GM23338 (cell line): ENCODE measurements around the gene RGP1. TPM values are rescaled to one million over a fixed set of nuclear protein-coding genes. Genes with fewer than 3 reads are reported as not detected.

Experiments used
- ATAC-seq: fragments of 200-7000 bp; cut with Tn5 transposase; 3 replicates; pipeline ENCODE4 v1.9.1; 2020
- DNase-seq: peaks from one replicate; pipeline ENCODE4 v3.0.0-alpha.2; 2015; ENCODE audit warnings: low spot score
- H2AFZ ChIP-seq: fragments of 200-600 bp; sonication (generic); 2 replicates; pipeline ENCODE4 v1.8.0; 2016; ENCODE audit warnings: antibody characterized with exemption, mild to moderate bottlenecking, moderate library complexity
- H3F3A ChIP-seq: fragments of 200-600 bp; sonication (generic); replicated peaks from 2 replicates; pipeline ENCODE4 v1.8.0; 2017; ENCODE audit warnings: antibody characterized with exemption, mixed run types, low read depth
- H3K27ac ChIP-seq: fragments of 200-600 bp; sonication (generic); 2 replicates; pipeline ENCODE4 v1.6.1; 2016; ENCODE audit warnings: low read depth
- H3K27me3 ChIP-seq: fragments of 200-600 bp; sonication (generic); 2 replicates; pipeline ENCODE4 v1.8.0; 2016; ENCODE audit warnings: mild to moderate bottlenecking, mixed run types, moderate library complexity; ENCODE audit not compliant: insufficient read depth
- H3K36me3 ChIP-seq: fragments of 200-600 bp; sonication (generic); 2 replicates; pipeline ENCODE4 v1.8.0; 2016; ENCODE audit warnings: mild to moderate bottlenecking; ENCODE audit not compliant: insufficient read depth
- H3K4me1 ChIP-seq: fragments of 200-600 bp; sonication (generic); 2 replicates; pipeline ENCODE4 v1.8.0; 2016; ENCODE audit warnings: mild to moderate bottlenecking, moderate library complexity; ENCODE audit not compliant: insufficient read depth
- H3K4me2 ChIP-seq: fragments of 200-600 bp; sonication (generic); 2 replicates; pipeline ENCODE4 v1.7.1; 2017; ENCODE audit warnings: mixed run types
- H3K4me3 ChIP-seq: fragments of 200-600 bp; sonication (generic); 2 replicates; pipeline ENCODE4 v1.6.1; 2016; ENCODE audit warnings: mixed run types
- H3K79me2 ChIP-seq: fragments of 200-600 bp; sonication (generic); replicated peaks from 2 replicates; pipeline ENCODE4 v1.8.0; 2017; ENCODE audit warnings: mild to moderate bottlenecking; ENCODE audit not compliant: insufficient read depth
- H3K9me2 ChIP-seq: fragments of 200-600 bp; sonication (generic); 2 replicates; pipeline ENCODE4 v1.8.0; 2017; ENCODE audit not compliant: insufficient read depth
- H4K20me1 ChIP-seq: fragments of 200-600 bp; sonication (generic); replicated peaks from 2 replicates; pipeline ENCODE4 v1.8.0; 2017; ENCODE audit warnings: mild to moderate bottlenecking; ENCODE audit not compliant: insufficient read depth
- H3K27ac Mint-ChIP-seq: 2 replicates; pipeline ENCODE4 v1.8.0; 2020; ENCODE audit warnings: inconsistent platforms, mild to moderate bottlenecking, moderate library complexity, mixed read lengths
- H3K27me3 Mint-ChIP-seq: 3 replicates; pipeline ENCODE4 v1.8.0; 2022; ENCODE audit warnings: low read depth, mild to moderate bottlenecking, moderate library complexity, mixed read lengths, inconsistent platforms; ENCODE audit not compliant: insufficient read depth, poor library complexity
- H3K36me3 Mint-ChIP-seq: 3 replicates; pipeline ENCODE4 v1.8.0; 2021; ENCODE audit warnings: low read depth, mild to moderate bottlenecking, inconsistent platforms, moderate library complexity, mixed read lengths
- H3K4me1 Mint-ChIP-seq: 3 replicates; pipeline ENCODE4 v1.8.0; 2020; ENCODE audit warnings: mild to moderate bottlenecking, inconsistent platforms, mixed read lengths
- H3K4me3 Mint-ChIP-seq: 3 replicates; pipeline ENCODE4 v1.8.0; 2021; ENCODE audit warnings: moderate library complexity, mild to moderate bottlenecking, inconsistent platforms, mixed read lengths
- H3K9me3 Mint-ChIP-seq: 3 replicates; pipeline ENCODE4 v1.8.0; 2020; ENCODE audit warnings: moderate library complexity, mild to moderate bottlenecking, inconsistent platforms, mixed read lengths
- CREB1 ChIP-seq: fragments of 250-450 bp; sonication (Bioruptor Pico); IDR thresholded peaks from 2 replicates; pipeline ENCODE4 v1.5.0; 2020; ENCODE audit warnings: low read depth, mild to moderate bottlenecking, moderate library complexity
- ETS1 ChIP-seq: IDR thresholded peaks from 2 replicates; pipeline ENCODE4 v1.6.1; 2016; ENCODE audit warnings: antibody characterized with exemption
- EZH2 ChIP-seq: fragments of 200-600 bp; sonication (generic); IDR thresholded peaks from one replicate; pipeline ENCODE4 v1.8.0; 2017; ENCODE audit warnings: antibody characterized with exemption, mild to moderate bottlenecking, low read depth; ENCODE audit not compliant: unreplicated experiment
- EZH2phosphoT487 ChIP-seq: fragments of 200-600 bp; sonication (generic); IDR thresholded peaks from one replicate; pipeline ENCODE4 v1.8.1; 2018; ENCODE audit warnings: antibody characterized with exemption; ENCODE audit not compliant: unreplicated experiment
- JUNB ChIP-seq: IDR thresholded peaks from one replicate; pipeline ENCODE4 v1.6.1; 2016; ENCODE audit warnings: antibody characterized with exemption; ENCODE audit not compliant: unreplicated experiment
- NANOG ChIP-seq: IDR thresholded peaks from 2 replicates; pipeline ENCODE4 v1.6.1; 2016; ENCODE audit warnings: antibody characterized with exemption, borderline replicate concordance
- POLR2AphosphoS5 ChIP-seq: IDR thresholded peaks from 2 replicates; pipeline ENCODE4 v1.6.1; 2016; ENCODE audit warnings: antibody characterized with exemption, low read depth
- STAT1 ChIP-seq: IDR thresholded peaks from one replicate; pipeline ENCODE4 v1.6.1; 2016; ENCODE audit warnings: antibody characterized with exemption; ENCODE audit not compliant: unreplicated experiment
- ZNF114 ChIP-seq: fragments of 250-450 bp; sonication (Bioruptor Pico); IDR thresholded peaks from 2 replicates; pipeline ENCODE4 v1.5.0; 2020; ENCODE audit warnings: mild to moderate bottlenecking, moderate library complexity
- ZNF331 ChIP-seq: fragments of 250-450 bp; sonication (Bioruptor Pico); IDR thresholded peaks from 2 replicates; pipeline ENCODE4 v1.5.0; 2020; ENCODE audit warnings: low read depth, mild to moderate bottlenecking, moderate library complexity
- polyA plus RNA-seq: library from polyadenylated mRNA; unstranded; fragments of >200 nt; fragmentation: Nextera tagmentation; extraction: Ambion mirVana; gene quantifications from 2 replicates; pipeline ENCODE4 v1.2.1, GENCODE V29; 2016
- total RNA-seq: library from RNA; depleted of rRNA; stranded (reverse); fragments of >200 nt; shearing (Covaris generic); gene quantifications from 2 replicates; pipeline ENCODE4 v1.2.3, GENCODE V29; 2014
- TF ChIP-seq, protein P1 (sequence below), 2 experiments: fragments of 200-600 bp in 1 of 2; sonication (generic) in 1 of 2; conservative IDR thresholded peaks; 2 replicates each; pipeline versions ENCODE4 v1.5.1 to v1.6.1; 2016 to 2017; ENCODE audit warnings: antibody characterized with exemption in 2 of 2, low read depth in 2 of 2, mild to moderate bottlenecking in 2 of 2, moderate library complexity in 1 of 2
- TF ChIP-seq, protein P2 (sequence below): fragments of 250-450 bp; sonication (Bioruptor Pico); IDR thresholded peaks from 2 replicates; pipeline ENCODE4 v1.5.0; 2020; ENCODE audit warnings: mild to moderate bottlenecking, moderate library complexity
- TF ChIP-seq, protein P3 (sequence below): IDR thresholded peaks from one replicate; pipeline ENCODE4 v1.6.1; 2018; ENCODE audit warnings: antibody characterized with exemption; ENCODE audit not compliant: unreplicated experiment

RGP1 gene
- total and polyA plus RNA-seq, 2 experiments from 2014 or later: 2.8 to 16.0 TPM

DNA sequence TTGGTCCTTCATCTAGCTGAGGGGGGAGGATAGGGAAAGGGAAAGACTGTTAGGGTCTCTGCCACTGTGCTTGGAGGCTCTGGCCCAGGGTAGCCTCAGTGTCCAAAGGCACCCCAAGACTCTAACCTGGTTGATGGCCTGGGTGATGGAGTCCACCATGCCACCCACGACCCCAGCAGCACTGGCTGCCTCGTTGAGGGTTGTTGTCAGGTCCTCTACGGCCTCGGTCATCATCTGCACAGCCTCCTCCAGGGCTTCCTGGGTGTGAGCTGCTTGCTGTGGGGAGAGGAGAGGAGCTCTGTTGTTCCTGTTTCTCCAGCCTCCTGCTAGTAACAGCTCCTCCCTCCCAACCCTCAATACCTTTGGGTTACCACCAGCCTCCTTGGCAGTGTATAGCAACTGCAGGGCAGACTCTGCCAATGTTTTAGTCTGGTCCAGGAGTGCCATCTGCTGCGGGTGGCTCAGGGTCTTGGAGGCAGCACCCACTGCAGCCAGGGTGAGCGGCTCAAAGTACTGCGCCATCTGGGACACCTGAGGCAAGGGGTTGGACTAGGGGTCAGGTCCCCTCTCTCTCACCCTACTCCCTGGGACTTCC lies 43.2 kb upstream of the RGP1 start:
- no peak for DNase-seq
- Mint-ChIP-seq H3K27ac (no peak overlapping the region), H3K4me1 (no peaks in the 10 kb centered on the region), H3K4me3 (no peak overlapping the region), H3K9me3 (no peaks in the 10 kb centered on the region), H3K36me3 (peaks cover 50% of the 10 kb centered on the region), H3K27me3 (peaks cover 6% of the 10 kb centered on the region)
- no peak overlapping the region for H3K4me3 ChIP-seq
- H3F3A ChIP-seq: no peaks in the 10 kb centered on the region
- H3K27me3 ChIP-seq: no peaks in the 10 kb centered on the region
- no peak overlapping the region for H2AFZ ChIP-seq
- ATAC-seq: no peak
- no peaks in the 10 kb centered on the region for H3K9me2 ChIP-seq
- no peaks in the 10 kb centered on the region for H3K79me2 ChIP-seq
- H3K4me2 ChIP-seq: no peak overlapping the region
- no peaks in the 10 kb centered on the region for H4K20me1 ChIP-seq
- H3K36me3 ChIP-seq: peaks cover 30% of the 10 kb centered on the region
- no peak overlapping the region for H3K27ac ChIP-seq
- TF ChIP-seq EZH2phosphoT487 (no peak), NANOG (no peak), CREB1 (CRISPR knock-in tag) (no peak), STAT1 (no peak), ETS1 (no peak), ZNF114 (CRISPR knock-in tag) (no peak), POLR2AphosphoS5 (no peak), ZNF331 (CRISPR knock-in tag) (no peak), JUNB (no peak), EZH2 (no peak)
- TF ChIP-seq, protein P1, sequence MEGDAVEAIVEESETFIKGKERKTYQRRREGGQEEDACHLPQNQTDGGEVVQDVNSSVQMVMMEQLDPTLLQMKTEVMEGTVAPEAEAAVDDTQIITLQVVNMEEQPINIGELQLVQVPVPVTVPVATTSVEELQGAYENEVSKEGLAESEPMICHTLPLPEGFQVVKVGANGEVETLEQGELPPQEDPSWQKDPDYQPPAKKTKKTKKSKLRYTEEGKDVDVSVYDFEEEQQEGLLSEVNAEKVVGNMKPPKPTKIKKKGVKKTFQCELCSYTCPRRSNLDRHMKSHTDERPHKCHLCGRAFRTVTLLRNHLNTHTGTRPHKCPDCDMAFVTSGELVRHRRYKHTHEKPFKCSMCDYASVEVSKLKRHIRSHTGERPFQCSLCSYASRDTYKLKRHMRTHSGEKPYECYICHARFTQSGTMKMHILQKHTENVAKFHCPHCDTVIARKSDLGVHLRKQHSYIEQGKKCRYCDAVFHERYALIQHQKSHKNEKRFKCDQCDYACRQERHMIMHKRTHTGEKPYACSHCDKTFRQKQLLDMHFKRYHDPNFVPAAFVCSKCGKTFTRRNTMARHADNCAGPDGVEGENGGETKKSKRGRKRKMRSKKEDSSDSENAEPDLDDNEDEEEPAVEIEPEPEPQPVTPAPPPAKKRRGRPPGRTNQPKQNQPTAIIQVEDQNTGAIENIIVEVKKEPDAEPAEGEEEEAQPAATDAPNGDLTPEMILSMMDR (conservative IDR thresholded peaks at IDR 0.05; ENCODE audit: low read depth in 2 of 2): no peak
- TF ChIP-seq, protein P2, sequence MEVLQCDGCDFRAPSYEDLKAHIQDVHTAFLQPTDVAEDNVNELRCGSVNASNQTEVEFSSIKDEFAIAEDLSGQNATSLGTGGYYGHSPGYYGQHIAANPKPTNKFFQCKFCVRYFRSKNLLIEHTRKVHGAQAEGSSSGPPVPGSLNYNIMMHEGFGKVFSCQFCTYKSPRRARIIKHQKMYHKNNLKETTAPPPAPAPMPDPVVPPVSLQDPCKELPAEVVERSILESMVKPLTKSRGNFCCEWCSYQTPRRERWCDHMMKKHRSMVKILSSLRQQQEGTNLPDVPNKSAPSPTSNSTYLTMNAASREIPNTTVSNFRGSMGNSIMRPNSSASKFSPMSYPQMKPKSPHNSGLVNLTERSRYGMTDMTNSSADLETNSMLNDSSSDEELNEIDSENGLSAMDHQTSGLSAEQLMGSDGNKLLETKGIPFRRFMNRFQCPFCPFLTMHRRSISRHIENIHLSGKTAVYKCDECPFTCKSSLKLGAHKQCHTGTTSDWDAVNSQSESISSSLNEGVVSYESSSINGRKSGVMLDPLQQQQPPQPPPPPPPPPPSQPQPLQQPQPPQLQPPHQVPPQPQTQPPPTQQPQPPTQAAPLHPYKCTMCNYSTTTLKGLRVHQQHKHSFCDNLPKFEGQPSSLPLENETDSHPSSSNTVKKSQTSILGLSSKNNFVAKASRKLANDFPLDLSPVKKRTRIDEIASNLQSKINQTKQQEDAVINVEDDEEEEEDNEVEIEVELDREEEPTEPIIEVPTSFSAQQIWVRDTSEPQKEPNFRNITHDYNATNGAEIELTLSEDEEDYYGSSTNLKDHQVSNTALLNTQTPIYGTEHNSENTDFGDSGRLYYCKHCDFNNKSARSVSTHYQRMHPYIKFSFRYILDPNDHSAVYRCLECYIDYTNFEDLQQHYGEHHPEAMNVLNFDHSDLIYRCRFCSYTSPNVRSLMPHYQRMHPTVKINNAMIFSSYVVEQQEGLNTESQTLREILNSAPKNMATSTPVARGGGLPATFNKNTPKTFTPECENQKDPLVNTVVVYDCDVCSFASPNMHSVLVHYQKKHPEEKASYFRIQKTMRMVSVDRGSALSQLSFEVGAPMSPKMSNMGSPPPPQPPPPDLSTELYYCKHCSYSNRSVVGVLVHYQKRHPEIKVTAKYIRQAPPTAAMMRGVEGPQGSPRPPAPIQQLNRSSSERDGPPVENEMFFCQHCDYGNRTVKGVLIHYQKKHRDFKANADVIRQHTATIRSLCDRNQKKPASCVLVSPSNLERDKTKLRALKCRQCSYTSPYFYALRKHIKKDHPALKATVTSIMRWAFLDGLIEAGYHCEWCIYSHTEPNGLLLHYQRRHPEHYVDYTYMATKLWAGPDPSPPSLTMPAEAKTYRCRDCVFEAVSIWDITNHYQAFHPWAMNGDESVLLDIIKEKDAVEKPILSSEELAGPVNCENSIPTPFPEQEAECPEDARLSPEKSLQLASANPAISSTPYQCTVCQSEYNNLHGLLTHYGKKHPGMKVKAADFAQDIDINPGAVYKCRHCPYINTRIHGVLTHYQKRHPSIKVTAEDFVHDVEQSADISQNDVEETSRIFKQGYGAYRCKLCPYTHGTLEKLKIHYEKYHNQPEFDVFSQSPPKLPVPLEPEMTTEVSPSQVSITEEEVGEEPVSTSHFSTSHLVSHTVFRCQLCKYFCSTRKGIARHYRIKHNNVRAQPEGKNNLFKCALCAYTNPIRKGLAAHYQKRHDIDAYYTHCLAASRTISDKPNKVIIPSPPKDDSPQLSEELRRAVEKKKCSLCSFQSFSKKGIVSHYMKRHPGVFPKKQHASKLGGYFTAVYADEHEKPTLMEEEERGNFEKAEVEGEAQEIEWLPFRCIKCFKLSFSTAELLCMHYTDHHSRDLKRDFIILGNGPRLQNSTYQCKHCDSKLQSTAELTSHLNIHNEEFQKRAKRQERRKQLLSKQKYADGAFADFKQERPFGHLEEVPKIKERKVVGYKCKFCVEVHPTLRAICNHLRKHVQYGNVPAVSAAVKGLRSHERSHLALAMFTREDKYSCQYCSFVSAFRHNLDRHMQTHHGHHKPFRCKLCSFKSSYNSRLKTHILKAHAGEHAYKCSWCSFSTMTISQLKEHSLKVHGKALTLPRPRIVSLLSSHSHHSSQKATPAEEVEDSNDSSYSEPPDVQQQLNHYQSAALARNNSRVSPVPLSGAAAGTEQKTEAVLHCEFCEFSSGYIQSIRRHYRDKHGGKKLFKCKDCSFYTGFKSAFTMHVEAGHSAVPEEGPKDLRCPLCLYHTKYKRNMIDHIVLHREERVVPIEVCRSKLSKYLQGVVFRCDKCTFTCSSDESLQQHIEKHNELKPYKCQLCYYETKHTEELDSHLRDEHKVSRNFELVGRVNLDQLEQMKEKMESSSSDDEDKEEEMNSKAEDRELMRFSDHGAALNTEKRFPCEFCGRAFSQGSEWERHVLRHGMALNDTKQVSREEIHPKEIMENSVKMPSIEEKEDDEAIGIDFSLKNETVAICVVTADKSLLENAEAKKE (CRISPR knock-in tag): no peak
- TF ChIP-seq, protein P3, sequence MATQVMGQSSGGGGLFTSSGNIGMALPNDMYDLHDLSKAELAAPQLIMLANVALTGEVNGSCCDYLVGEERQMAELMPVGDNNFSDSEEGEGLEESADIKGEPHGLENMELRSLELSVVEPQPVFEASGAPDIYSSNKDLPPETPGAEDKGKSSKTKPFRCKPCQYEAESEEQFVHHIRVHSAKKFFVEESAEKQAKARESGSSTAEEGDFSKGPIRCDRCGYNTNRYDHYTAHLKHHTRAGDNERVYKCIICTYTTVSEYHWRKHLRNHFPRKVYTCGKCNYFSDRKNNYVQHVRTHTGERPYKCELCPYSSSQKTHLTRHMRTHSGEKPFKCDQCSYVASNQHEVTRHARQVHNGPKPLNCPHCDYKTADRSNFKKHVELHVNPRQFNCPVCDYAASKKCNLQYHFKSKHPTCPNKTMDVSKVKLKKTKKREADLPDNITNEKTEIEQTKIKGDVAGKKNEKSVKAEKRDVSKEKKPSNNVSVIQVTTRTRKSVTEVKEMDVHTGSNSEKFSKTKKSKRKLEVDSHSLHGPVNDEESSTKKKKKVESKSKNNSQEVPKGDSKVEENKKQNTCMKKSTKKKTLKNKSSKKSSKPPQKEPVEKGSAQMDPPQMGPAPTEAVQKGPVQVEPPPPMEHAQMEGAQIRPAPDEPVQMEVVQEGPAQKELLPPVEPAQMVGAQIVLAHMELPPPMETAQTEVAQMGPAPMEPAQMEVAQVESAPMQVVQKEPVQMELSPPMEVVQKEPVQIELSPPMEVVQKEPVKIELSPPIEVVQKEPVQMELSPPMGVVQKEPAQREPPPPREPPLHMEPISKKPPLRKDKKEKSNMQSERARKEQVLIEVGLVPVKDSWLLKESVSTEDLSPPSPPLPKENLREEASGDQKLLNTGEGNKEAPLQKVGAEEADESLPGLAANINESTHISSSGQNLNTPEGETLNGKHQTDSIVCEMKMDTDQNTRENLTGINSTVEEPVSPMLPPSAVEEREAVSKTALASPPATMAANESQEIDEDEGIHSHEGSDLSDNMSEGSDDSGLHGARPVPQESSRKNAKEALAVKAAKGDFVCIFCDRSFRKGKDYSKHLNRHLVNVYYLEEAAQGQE: no peak
- no peaks in the 10 kb centered on the region for H3K4me1 ChIP-seq
